NCI-H1417 (cell line): ENCODE results near the gene IER5.

Experiments
- DNase-seq, 3 experiments: peaks; one replicate each; lab custom pipeline; 2025; lab: John Stamatoyannopoulos, UW

Gene IER5

DNA sequence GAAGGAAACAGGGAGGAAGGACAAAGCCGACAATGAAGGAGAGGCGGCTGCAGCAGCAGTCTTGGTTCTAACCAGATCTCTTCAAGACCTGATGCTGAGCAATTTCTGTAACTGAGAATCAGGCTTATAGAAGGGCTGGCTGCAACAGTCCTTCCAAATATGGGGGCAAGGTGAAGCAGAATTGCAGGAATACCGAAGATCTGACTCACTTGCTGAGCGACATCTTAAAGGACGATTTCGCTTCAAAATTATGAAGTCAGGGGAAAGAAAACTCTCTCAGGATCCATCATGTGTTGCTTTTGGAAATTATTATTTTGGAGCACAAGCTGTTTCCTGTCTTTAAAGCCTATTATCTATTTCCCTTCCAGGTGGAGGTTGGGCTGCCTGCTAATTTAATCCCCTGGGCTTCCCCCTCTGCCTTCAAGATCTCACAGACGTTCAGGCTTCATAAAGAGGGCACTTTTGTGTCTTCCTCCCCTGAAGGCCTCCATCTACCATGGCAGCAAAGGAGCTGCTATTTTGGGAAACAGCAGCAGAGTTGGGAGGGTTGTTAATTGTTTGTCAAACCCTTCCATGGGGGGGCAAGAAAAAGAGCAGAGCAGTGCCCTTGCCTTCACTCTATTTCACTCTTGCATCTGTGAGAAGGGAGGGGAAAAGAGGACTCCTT lies 10.8 kb upstream of the IER5 start:
- DNase-seq, result peak in 1 of 3 experiments; percentile 21

DNA sequence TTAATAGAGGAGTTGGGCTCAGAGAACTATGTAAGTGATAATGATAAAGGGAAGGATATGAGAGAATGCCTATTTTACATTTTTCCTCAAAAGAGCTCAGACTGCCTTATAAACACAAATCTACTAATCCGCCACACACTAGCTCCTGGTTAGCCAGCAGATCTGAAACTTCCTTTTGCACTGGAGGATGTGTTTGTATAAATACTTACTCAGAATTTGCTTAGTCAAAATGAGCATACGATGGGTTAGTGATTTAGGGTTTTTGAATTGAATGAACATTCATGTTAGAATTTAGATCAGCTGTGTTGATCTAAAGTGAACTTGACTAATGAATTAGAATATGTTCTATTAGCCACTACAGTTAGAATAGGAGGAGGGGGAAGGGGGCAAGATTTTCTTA lies 9.1 kb upstream of the IER5 start:
- DNase-seq, result no peak

DNA sequence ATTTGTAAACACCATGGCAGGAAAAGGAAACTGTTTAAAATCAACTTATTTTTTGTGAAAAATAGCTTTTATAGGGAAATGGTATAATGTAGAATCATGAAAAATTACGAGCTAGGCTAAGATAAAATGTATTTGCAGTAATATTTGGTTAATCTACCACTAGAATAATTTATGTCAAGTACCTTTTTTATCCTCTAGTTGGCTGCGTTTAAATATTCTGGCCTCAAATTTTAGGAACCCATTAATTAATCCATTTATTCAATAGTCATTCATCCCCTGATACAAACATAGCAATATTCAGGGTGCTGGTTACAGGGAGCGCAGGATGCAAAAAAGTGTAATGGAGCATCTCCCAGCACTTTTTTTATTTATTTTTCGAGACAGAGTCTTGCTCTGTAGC lies 8.6 kb upstream of the IER5 start:
- DNase-seq, result no peak

DNA sequence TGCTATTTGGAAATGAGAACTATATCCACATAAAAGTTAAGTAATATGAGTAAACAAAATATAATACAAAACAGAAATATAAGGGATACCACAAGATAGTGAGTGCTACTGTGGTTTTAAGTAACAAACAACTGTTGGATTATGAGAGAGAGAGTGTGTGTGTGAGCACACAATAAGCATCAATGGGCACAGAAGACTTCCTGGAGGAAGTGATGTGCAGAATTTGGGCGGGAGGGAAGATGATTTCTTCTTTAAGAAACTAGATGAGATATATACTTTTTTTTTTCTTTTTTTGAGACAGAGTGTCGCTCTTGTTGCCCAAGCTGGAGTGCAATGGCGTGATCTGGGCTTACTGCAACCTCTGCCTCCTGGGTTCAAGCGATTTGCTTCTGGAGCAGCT lies 7.9 kb upstream of the IER5 start:
- DNase-seq, result no peak

DNA sequence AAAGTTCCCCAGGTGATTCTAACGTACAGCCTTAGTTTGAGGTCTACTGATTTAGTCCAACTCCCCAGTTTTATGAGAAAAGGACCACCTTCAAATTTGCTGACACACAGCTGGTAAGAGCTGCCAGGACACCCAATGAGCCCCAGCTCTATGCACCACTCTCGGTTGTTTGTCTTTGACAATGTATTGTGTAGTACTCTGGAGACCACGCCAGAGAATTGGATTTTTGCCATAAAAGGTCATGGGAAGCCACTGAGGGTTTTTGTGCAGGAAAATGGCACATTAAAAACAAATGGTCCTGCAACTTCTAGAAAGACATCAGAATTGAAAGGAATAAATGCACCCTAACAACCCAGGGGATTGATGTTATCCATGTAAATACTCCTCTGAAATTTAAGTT lies 7.1 kb upstream of the IER5 start:
- DNase-seq, result peak in 2 of 3 experiments; percentile 36 to 59

DNA sequence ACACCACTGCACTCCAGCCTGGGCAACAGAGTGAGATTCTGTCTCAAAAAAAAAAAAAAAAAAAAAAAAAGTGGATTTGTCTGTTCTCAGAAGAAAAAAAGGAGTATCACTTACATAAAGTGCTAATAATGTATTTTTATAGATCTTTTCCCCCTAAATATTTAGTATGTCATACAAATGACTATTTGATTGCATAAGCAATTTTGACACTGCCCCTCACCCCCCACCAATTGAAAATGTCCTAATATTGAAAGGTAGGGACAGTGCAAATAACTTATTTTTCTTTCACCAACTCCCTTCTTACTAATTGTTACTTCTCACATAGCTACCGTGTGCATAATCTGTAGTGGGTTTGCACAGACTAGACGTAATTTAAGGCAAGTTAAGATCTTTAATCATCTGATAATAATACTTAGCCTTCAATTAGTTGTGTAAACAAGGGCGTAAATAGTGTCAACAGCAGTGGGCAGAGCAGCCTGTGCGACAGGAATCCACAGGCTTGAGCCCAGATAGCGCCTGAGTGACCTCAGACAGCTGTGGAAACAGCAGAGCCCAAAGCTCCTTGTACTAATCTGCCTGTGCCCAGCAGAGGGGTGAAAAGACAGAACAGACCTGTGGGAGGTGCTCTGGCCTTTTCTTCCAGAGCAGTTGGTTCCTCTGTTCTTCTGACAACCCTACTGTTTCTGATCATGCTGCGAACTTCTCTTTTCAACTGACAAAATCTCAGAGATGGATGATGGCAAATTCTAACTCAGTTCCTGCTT lies 4.5 kb upstream of the IER5 start:
- peak; percentile 71 to 95 (median 79) for DNase-seq

DNA sequence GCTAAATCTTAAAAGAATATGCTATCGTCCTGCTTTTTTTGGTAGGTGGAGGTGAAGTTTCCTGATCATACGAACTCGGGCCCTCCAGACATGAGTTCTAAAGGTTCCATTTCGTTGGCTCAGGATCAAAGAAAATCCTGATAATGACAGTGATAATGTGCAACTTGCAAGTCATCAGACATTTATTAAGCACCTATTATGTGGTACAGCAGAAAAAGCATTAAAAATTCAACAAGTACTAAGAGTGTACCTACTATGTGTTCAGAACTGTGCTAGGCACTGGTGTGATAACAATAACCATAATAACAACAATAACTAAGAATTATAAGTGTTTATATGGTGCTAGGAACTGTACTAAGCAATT lies 3.9 kb upstream of the IER5 start:
- DNase-seq, result no peak

DNA sequence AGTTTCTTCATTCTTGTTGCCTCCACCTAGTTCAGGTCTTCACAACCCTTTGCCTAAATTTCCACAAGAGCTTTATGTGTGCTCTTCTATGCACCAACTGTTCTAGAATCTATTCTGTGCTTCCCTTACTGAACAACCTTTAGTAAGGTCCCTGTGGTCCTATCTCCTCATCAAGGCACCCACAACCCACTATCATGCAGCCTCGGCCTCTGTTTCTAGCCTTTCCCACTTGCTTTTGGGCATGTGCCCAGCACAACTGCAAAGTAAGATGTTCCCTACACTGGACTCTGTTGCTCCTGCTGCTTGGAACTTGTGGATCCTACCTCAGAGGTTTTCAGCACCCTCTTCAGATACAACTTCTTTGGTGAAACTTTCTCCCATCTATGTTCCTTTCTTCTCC lies 2.4 kb upstream of the IER5 start:
- DNase-seq, result no peak

DNA sequence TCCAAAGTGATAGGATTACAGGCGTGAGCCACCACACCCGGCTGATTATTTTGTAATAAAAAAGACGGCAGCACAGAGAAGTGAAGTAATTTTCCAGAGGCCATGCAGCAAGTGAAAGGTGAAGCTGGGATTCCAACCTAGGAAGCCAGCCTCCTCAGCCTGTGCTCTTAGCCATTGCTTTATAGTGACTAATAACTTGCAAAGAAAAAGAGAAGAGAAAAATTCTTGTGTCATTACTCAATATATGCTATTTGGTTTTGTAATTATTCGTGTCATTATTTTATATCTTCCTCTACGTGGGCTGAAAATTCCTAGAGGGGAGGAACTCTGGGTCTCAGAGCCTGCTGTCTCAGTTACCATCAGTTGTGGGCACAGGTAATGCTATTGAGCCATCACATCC lies 1.6 kb upstream of the IER5 start:
- no peak for DNase-seq

DNA sequence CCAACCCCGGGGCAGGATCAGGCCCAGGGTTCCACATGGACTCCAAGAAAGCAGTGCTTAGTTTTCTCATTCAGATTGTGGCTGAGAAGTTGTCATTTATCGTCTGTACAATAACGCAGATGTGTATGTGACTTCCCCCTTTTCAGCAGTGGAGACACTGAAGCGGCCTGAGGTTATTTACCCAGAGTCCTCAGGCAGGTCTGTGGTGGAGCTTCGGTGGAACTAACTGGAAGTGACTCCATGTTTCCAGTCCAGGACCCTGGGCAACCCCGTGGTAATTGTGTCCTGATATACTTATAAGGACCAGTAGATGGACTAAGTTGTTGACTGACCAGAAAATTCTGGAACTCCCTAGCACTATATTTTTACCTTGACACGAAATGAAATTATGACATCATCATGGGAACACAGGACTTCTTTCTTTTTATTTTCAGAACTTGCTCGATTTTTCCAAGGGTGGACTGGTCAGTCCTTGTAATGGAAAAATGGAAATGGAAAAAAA lies 1.0 kb upstream of the IER5 start:
- no peak for DNase-seq

DNA sequence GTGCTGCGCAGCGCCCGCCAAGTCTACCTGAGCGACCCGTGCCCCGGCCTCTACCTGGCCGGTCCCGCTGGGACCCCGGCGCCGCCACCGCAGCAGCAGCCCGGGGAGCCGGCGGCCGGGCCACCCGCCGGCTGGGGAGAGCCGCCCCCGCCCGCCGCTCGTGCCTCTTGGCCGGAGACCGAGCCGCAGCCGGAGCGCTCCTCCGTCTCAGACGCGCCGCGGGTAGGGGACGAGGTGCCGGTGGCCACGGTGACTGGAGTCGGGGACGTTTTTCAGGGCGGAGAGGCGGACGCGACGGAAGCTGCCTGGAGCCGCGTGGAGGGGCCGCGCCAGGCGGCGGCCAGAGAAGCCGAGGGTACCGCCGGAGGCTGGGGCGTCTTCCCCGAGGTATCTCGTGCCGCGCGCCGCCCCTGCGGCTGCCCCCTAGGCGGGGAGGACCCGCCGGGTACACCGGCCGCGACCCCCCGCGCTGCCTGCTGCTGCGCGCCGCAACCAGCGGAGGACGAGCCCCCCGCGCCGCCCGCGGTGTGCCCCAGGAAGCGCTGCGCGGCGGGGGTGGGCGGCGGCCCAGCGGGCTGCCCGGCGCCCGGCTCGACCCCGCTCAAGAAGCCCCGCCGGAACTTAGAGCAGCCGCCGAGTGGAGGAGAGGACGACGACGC lies 646 bp downstream of the IER5 start:
- DNase-seq, result peak; percentile 77 to 80 (median 78)

DNA sequence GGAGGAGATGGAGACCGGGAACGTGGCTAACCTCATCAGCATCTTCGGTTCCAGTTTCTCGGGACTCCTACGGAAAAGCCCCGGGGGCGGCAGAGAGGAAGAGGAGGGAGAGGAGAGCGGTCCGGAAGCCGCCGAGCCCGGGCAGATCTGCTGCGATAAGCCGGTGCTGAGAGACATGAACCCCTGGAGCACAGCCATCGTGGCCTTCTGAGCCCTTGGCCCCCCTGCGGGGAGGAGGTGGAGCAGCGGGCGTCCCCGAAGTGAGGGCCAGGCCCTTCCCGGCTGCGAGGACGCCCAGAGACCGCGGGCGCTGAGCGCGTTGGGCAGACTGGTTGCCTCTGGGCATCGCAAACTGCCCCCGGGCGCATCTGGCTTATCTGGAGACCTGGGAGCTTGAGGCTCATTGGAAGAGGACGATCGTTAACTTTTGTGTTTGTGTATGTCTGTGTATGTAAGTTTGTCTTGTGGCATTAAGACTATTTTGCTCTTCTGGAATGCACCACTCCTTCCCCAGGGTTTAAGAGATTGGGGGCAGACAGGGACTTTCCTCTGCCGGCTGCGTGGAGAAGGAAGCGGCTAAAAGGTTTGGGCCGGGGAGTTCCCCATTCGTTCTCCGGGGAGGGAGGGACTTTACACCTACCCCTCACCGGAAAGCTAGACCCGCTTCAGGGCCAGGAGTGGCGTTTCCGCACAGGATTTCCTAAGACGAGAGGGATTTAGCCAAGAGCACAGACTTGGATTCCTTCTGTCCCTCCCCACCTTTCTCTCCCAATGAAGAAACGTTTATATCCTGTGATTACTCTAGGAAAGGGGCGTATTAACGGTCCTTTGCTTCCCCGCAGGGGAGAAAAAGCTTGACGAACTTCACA lies 1.4 kb downstream of the IER5 start:
- peak; percentile 79 to 83 (median 80) for DNase-seq

DNA sequence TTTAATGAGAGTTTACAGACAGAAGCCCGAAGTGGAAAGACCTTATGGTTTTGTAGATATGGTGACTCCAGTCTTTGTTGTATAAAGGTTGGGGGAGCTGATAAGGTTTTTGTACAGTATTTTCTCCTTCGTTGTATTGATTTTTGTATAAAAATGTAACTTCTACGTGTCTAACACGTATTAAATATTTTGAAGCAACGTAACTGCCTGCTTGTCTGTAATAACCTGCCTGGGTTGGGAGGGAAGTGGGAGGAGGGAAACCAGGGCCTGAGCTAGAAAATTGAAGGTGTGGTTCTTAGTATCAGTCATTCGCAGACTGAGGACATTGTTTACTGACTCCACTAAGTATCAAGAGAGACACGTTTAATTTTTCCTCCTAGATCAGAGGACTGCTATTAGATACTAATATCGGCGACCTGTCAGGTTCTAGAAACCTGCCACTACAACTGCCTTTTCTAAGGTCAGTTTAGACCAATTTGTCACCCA lies 2.2 kb downstream of the IER5 start:
- peak in 2 of 3 experiments; percentile 23 to 58 for DNase-seq

DNA sequence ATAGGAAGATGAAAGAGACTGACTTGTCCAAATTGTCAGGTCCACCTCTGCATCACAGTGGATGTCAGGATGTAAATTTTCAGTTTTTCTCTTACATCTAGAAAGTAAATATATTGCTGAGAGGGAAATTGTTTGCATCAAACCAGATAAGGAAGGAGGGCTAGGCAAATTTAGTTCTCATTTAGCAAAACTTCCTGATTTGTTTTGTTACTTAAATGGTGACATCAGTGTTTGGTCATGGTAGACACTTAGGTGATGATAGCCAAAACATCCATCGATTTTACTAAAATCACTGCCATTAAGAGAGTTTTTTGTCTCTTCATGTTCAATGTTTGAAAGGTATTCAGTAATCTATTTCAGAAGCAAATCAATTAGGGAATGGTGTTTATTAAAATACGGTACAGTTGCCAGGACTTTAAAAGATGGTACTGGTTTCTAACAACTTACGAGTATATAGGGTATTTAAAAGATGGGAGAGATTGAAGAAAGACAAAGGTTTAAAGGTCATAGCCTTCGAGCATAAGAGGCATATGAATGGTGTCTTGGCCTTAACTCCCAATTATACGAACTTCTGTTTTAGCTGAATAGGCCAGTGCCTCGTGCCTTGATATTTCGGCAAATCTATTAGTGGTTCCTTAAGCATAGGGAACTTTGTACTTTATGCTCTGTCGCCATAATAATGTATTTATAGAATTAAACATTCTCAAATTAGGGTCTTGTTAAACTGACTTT lies 3.0 kb downstream of the IER5 start:
- no peak for DNase-seq

DNA sequence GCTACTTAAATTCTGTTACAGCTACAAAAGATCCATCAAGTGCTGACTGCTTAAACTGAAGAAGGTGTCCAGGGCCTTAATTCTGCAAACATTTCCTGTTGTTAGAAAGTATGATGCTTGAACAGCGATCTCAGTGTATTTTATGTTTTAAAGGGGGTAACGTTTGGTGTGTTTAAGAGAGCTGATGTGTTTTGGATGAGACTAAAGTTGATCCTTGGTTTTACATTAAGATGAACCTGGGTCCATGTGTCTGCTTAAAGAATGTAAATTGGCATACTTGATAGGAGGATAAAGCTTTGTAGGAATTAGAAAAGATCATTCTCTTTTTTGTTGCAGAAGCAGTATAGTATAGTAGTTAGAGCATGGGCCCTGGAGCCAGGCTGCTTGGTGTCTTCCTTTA lies 3.6 kb downstream of the IER5 start:
- DNase-seq, result no peak

DNA sequence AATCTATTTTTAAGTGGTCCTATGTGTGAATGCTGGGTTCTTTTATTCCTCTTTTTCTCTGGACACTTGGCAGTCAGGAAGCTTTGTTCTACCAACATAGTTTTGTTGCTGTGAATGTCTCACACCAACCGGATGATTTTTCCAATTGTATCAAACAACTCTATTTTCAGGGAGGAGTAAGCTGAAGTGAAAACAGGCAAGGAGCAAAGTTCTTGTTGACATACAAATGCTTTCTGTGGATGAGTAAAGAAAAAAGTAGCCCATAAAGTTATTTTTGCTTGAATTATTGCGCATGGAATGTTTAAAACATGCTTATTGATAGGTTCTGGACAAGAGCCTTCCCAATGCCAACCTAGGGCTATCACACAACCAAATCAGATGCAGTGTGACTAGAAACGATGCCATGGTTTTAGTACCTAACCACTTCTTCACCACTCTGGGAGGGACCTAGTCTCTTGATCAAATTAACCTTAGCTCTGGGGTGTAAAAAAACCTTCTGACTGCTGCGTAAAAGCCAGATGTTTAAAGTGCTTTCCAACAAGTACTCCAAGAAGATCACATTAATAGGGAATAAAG lies 4.5 kb downstream of the IER5 start:
- no peak for DNase-seq

DNA sequence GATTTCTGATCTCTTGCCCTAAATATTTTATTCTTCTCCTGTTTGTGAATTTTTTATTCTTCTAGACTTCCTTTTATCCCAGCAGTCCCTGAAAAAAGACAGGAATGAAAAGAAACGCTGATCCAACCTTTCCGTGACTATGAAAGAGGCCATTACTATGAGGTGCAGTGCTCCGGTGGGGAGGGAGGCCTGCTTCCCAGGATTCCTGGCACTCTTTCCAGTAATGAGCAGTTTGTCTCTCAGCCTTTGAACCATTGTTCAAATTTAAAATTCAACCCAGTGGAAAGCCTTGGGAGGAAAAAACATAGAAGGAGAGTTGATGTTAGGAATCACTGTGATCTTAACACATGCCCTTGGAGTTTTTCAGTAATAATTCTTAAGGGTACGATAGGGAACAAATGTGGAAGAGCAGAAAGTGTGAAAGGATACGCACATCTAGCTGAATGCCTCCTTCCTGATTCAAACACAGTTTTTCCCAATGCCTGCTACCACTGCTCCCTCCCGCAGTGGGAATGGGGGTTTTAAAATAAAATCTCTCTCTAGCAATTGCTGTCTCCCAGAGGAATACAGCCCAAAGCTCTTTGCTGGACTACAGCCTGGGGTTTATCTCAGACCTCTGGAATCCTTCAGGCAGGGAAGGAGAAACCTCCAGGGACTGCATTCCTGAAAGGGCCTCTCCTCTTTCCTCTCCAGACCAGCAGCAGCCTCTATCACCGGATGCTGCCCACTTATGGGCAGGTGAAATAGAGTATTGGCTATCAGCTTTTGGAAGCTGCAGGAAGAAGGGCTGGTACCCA lies 6.1 kb downstream of the IER5 start:
- DNase-seq, result peak in 1 of 3 experiments; percentile 64

DNA sequence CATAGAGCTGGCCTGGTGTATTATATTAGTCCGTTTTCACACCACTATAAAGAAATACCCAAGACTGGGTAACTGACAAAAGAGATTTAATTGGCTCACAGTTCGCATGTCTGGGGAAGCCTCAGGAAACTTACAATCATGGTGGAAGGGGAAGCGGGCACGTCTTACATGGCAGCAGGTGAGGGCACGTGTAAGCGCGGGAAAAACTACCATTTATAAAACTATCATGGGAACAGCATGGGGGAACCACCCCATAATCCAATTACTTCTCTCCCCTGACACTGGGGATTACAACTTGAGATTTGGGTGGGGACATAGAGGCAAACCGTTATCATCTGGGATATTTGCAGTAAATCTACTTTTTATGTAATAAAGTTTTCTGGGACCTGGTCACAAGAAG lies 6.8 kb downstream of the IER5 start:
- no peak for DNase-seq

DNA sequence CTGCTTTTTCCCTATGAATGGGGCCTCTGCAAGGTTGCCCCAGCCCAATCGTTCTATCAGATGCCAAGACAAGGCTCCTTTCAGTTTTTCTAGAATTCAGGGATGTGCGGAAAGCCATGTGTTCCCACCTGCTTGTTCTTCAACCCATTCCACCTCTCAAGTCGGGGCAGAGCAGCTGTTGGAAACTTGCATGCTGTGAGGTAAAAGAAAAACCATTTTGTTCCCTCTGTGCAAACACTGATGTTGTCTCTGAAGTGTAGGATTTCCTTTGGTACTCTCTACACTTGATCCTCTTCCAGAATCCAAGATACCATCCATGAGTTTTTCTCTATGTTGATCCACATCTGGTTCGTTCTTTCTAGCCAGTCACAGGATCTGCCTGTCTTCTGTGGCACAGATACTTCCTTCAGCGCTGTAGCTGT lies 7.3 kb downstream of the IER5 start:
- DNase-seq, result peak in 1 of 3 experiments; percentile 80

DNA sequence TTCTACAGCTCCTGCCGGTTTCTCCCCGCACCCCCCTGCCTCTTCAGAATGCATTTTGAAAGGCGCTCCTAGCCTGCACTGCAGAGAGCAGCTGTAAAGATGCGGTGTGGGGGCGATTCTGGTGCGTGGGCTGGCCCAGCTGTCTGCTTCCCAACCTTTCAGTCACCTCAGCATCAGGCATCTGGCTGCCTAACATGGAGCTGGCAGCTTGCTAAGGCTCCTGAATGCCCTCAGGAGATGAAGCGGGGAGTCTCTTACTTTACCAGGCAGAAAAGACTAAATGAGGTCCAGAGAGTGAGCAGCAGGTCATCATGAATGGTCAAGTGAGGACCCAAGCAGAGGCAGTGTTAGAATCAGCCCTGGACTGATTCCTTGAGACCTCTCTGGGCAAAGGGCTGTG lies 8.7 kb downstream of the IER5 start:
- peak in 2 of 3 experiments; percentile 69 to 71 for DNase-seq
